PC-3 (cell line): ENCODE data around the gene MPIG6B.

Experiments used
- CTCF ChIP-seq: fragments of 300-600 bp; sonication (generic); conservative IDR thresholded peaks from 2 replicates; pipeline ENCODE4 v1.5.1; 2017; ENCODE audit warnings: antibody characterized with exemption, low read depth, mild to moderate bottlenecking, low read length
- EZH2 ChIP-seq: fragments of 300-600 bp; sonication (generic); IDR thresholded peaks from one replicate; pipeline ENCODE4 v1.6.1; 2017; ENCODE audit warnings: antibody characterized with exemption, mild to moderate bottlenecking, low read length; ENCODE audit not compliant: unreplicated experiment
- EZH2phosphoT487 ChIP-seq: fragments of 300-600 bp; sonication (generic); IDR thresholded peaks from 2 replicates; pipeline ENCODE4 v1.6.1; 2018; ENCODE audit warnings: mild to moderate bottlenecking, antibody characterized with exemption, low read length, borderline replicate concordance

- TF ChIP-seq CTCF (no peak), EZH2 (no peak), EZH2phosphoT487 (no peak)
Observed at GRCh38 chr6:31761343-31761742, 38.2 kb downstream of the MPIG6B start.
